Raji (cell line): ENCODE results near the gene VSIG1.

Source experiments
- POLR2A ChIP-seq: IDR thresholded peaks from 2 replicates; pipeline ENCODE4 v1.6.1; 2011; ENCODE audit warnings: low read depth, low read length, control low read depth; ENCODE audit not compliant: insufficient read depth

The VSIG1 gene

GRCh38 chrX:108044554-108045256, at the start of gene VSIG1:
Gene VSIG1, plus strand, starts transcription at chrX:108045065. Its CDS starts 66 bp downstream, at chrX:108045131.
- TF ChIP-seq POLR2A: no peak

GRCh38 chrX:107996124-107996523, 48.7 kb upstream of the VSIG1 start:
- TF ChIP-seq POLR2A: no peak

GRCh38 chrX:108000751-108001150, 44.1 kb upstream of the VSIG1 start:
- TF ChIP-seq POLR2A: no peak

GRCh38 chrX:108001218-108001814, 43.5 kb upstream of the VSIG1 start:
- no peak for TF ChIP-seq POLR2A

- no peak for TF ChIP-seq POLR2A
Measured at GRCh38 chrX:108018656-108019381, 26.0 kb upstream of the VSIG1 start.

GRCh38 chrX:108019382-108019875, 25.4 kb upstream of the VSIG1 start:
- TF ChIP-seq POLR2A: no peak

- TF ChIP-seq POLR2A: no peak
Measured at GRCh38 chrX:108020631-108021030, 24.2 kb upstream of the VSIG1 start.

GRCh38 chrX:108022491-108023089, 22.3 kb upstream of the VSIG1 start:
- no peak for TF ChIP-seq POLR2A

GRCh38 chrX:108025376-108025775, 19.5 kb upstream of the VSIG1 start:
- no peak for TF ChIP-seq POLR2A

GRCh38 chrX:108025954-108026600, 18.8 kb upstream of the VSIG1 start:
- no peak for TF ChIP-seq POLR2A

GRCh38 chrX:108028854-108029253, 16.0 kb upstream of the VSIG1 start:
- no peak for TF ChIP-seq POLR2A

GRCh38 chrX:108029928-108030711, 14.7 kb upstream of the VSIG1 start:
- no peak for TF ChIP-seq POLR2A

- no peak for TF ChIP-seq POLR2A
Measured at GRCh38 chrX:108032944-108033343, 11.9 kb upstream of the VSIG1 start.

GRCh38 chrX:108033890-108034289, 11.0 kb upstream of the VSIG1 start:
- TF ChIP-seq POLR2A: no peak
